ENCODE data around the gene METTL27.

- TF ChIP-seq RXRA (IDR thresholded peaks at IDR 0.05; ENCODE audit: insufficient read depth, low read depth, low read length) = no peak
- no peak for TF ChIP-seq CEBPB (IDR thresholded peaks at IDR 0.05; ENCODE audit: low read depth, low read length)
- TF ChIP-seq, protein P1, sequence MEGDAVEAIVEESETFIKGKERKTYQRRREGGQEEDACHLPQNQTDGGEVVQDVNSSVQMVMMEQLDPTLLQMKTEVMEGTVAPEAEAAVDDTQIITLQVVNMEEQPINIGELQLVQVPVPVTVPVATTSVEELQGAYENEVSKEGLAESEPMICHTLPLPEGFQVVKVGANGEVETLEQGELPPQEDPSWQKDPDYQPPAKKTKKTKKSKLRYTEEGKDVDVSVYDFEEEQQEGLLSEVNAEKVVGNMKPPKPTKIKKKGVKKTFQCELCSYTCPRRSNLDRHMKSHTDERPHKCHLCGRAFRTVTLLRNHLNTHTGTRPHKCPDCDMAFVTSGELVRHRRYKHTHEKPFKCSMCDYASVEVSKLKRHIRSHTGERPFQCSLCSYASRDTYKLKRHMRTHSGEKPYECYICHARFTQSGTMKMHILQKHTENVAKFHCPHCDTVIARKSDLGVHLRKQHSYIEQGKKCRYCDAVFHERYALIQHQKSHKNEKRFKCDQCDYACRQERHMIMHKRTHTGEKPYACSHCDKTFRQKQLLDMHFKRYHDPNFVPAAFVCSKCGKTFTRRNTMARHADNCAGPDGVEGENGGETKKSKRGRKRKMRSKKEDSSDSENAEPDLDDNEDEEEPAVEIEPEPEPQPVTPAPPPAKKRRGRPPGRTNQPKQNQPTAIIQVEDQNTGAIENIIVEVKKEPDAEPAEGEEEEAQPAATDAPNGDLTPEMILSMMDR (IDR thresholded peaks at IDR 0.05; ENCODE audit: control extremely low read depth in 1 of 3, insufficient read depth in 1 of 3, low read depth in 1 of 3, low read length in 3 of 3) = no peak
- no peak for TF ChIP-seq GABPA (IDR thresholded peaks at IDR 0.05; ENCODE audit: borderline replicate concordance, insufficient read depth, low read length)
- no peak for TF ChIP-seq SRF (IDR thresholded peaks at IDR 0.05; ENCODE audit: low read depth, low read length)
- TF ChIP-seq ZNF274 (IDR thresholded peaks at IDR 0.05; ENCODE audit: borderline replicate concordance, extremely low read depth, low read length) = no peak
Measured at GRCh38 chr7:73789051-73789450, 53.3 kb downstream of the METTL27 start.

Data from H1 (cell line).